Epithelial cell of proximal tubule (primary cell): ENCODE measurements around the gene PEAK1. TPM values are rescaled to one million over a fixed set of nuclear protein-coding genes. Genes with fewer than 3 reads are reported as not detected.

Experiments
- DNase-seq: peaks from one replicate; pipeline ENCODE4 v3.0.0-alpha.2; 2011; ENCODE audit warnings: low read depth
- H3K4me3 ChIP-seq: 2 replicates; pipeline ENCODE4 v1.5.1; 2011; ENCODE audit warnings: low read depth, mild to moderate bottlenecking, low read length
- total RNA-seq: library from RNA; depleted of rRNA; stranded (reverse); fragments of >200 nt; gene quantifications from 2 replicates; pipeline ENCODE4 v1.2.3, GENCODE V29; 2015
- TF ChIP-seq, protein P1 (sequence below): conservative IDR thresholded peaks from 2 replicates; pipeline ENCODE4 v1.5.1; 2012; ENCODE audit warnings: low read depth, mild to moderate bottlenecking, low read length

PEAK1 gene
- total RNA-seq, 1 donor from 2014 or later = 8.1 TPM

DNA sequence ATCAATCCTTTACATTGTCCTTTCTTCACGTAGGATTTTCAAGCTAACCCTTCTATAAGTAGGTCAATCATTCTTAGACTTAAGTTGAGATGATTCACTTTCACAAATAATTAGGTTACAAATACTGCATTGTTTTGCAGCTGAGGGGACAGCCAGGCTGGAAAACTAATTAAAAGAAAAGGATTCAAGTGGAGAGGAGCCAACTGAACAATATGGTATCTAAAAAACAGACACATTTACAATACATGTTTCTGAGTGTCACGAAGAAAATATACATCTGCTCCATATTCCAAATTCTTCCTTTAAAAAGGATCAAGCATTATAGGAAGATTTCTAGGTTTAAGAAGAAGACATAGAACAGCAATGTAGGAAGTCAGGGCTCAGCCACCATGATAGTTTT, 70.2 kb downstream of the PEAK1 start:
- H3K4me3 ChIP-seq = no peak overlapping the region
- TF ChIP-seq, protein P1, sequence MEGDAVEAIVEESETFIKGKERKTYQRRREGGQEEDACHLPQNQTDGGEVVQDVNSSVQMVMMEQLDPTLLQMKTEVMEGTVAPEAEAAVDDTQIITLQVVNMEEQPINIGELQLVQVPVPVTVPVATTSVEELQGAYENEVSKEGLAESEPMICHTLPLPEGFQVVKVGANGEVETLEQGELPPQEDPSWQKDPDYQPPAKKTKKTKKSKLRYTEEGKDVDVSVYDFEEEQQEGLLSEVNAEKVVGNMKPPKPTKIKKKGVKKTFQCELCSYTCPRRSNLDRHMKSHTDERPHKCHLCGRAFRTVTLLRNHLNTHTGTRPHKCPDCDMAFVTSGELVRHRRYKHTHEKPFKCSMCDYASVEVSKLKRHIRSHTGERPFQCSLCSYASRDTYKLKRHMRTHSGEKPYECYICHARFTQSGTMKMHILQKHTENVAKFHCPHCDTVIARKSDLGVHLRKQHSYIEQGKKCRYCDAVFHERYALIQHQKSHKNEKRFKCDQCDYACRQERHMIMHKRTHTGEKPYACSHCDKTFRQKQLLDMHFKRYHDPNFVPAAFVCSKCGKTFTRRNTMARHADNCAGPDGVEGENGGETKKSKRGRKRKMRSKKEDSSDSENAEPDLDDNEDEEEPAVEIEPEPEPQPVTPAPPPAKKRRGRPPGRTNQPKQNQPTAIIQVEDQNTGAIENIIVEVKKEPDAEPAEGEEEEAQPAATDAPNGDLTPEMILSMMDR = no peak
- no peak for DNase-seq

DNA sequence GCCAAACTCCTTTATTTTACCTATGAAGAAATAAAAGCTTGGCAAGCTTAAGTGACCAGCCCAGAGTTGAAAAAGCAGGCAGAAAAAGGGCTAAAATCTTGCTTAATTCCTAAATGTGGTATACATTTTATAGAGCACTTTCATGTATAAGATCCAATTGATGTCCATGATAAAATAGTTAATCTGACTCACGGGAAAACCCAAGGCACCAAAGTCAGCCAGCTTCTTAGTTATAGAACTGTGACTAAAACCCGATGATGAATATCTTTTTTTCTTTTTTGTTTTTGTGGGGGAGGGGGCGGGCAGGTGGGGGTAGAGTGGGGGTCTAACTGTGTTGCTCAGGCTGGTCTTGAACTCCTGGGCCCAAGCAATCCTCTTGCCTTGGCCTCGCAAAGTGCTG, 71.4 kb downstream of the PEAK1 start:
- no peak overlapping the region for H3K4me3 ChIP-seq
- TF ChIP-seq, protein P1 = no peak
- DNase-seq = no peak

DNA sequence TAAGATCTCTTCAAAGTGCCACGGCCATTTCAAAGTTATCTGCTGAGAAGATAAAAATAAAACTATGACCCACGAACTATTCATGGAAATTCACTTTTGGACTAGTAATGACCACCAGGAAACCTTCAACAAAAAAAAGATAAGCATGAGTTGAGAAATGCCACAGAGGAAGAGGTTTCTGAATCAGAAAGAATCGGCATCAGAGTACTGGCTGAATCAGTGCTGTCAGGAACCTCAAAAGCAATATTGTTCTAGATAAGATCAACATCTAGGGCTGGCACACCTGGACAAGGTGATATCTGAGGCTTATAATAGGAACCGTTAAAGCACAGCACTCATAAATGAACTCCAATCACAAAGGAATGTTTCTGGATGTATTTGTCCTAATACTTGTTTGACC, 72.7 kb downstream of the PEAK1 start:
- DNase-seq = no peak
- TF ChIP-seq, protein P1 = no peak
- no peak overlapping the region for H3K4me3 ChIP-seq

DNA sequence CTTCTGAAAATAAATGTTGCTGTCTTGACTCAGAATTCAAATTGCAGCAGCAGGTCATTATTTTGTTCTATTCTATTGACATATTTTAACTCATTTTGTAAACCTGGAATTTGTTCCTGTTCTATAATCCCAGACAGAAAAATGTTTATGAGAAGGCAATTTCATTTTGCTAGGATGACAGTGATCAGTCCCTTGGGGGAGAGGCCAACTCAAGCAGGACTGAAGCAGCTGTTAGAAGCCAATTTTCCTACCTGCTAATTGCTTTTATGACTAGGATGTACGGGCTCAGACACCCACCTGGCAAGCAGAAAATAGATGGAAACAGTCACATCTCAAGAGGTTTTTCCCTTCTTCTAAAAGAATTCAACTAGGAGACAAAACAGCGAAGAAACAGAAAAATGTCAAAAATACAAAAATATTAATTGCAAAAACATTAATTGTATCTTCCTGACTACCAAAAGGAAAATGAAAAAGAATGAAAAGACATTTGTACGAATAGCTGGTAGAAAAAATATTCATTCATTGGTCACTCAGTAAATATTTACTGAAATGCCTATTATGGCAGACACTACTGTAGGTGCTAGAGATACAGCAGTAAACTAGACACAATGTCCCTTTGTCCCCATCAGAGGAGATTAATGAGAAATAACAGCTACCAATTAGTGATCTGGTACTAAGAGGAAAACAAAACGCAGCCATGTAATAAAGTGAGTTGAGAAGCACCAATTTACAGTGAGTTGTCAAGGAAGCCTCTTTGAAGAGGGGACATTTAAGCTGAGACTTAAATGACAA, 73.5 kb downstream of the PEAK1 start:
- H3K4me3 ChIP-seq = no peak overlapping the region
- no peak for DNase-seq
- TF ChIP-seq, protein P1 = no peak

DNA sequence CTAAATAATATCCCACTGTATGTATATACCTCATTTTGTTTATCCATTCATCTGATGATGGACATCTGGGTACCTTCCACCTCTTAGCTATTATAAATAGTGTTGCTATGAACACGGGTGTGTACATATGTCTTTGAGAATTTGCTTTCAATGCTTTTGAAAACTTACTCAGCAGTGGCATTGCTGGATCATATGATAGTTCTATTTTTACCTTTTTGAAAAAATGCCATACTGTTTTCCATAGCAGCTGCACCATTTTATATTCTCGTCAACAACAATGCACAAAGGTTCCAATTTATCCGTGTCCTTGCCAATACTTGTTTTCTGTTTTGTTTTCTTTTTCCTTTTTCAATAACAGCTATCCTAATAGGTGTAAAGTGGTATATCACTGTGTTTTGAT, 77.1 kb downstream of the PEAK1 start:
- TF ChIP-seq, protein P1 = no peak
- H3K4me3 ChIP-seq = no peak overlapping the region
- no peak for DNase-seq

DNA sequence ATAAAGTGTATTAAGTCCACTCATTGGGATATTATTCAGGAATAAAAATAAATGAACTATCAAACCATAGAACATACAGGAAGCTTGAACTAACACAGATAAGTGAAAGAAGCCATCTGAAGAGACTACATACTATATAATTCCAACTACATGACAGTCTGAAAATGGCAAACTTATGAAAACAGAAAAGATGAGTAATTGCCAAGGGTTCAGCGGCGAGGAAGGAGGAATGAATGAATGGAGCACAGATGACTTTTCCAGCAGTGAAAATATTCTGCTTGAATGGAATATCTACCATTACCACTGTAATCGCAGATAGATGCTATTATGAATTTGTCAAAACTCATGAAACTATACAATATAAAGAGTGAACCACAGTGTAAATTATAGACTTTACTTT, 79.7 kb downstream of the PEAK1 start:
- no peak overlapping the region for H3K4me3 ChIP-seq
- DNase-seq = no peak

More for the DNA sequence above, 79.7 kb downstream of the PEAK1 start:
- TF ChIP-seq, protein P1 = no peak
